GM12878 (cell line): ENCODE measurements around the gene PDGFD. TPM values are rescaled to one million over a fixed set of nuclear protein-coding genes. Genes with fewer than 3 reads are reported as not detected.

Experiments
- BMI1 ChIP-seq: fragments of 450-650 bp; IDR thresholded peaks from 2 replicates; pipeline ENCODE4 v1.6.1; 2016; ENCODE audit warnings: mild to moderate bottlenecking, moderate library complexity, borderline replicate concordance
- CEBPB ChIP-seq, 2 experiments: fragments of 150-350 bp in 1 of 2; IDR thresholded peaks; 2 replicates each; pipeline ENCODE4 v1.6.1; 2012 to 2014; ENCODE audit warnings: low read depth in 2 of 2, low read length in 2 of 2, borderline replicate concordance in 1 of 2, inconsistent platforms in 1 of 2
- CREM ChIP-seq: IDR thresholded peaks from 2 replicates; pipeline ENCODE4 v1.6.1; 2014; ENCODE audit warnings: antibody characterized with exemption, low read depth
- EP300 ChIP-seq, 2 experiments: fragments of 150-350 bp in 1 of 2; IDR thresholded peaks; 2 replicates each; pipeline ENCODE4 v1.6.1; 2011 to 2012; ENCODE audit warnings: low read depth in 2 of 2, low read length in 2 of 2, borderline replicate concordance in 1 of 2, improper control_type of control experiment in 1 of 2, inconsistent platforms in 1 of 2; ENCODE audit not compliant: control insufficient read depth in 1 of 2
- SUPT20H ChIP-seq: IDR thresholded peaks from 2 replicates; pipeline ENCODE4 v1.6.1; 2011; ENCODE audit warnings: low read depth, mild to moderate bottlenecking, low read length, moderate library complexity, borderline replicate concordance; ENCODE audit not compliant: control insufficient read depth
- ZNF24 ChIP-seq: fragments of 450-650 bp; IDR thresholded peaks from 2 replicates; pipeline ENCODE4 v1.6.1; 2017; ENCODE audit warnings: antibody characterized with exemption, mild to moderate bottlenecking
- polyA plus RNA-seq, 11 experiments: library from polyadenylated mRNA; depleted of rRNA in 4 of 11; unstranded in 6 of 11; stranded (reverse) in 5 of 11; fragments of >200 nt; fragmentation: Nextera tagmentation in 4 of 11; fragmentation: Illumina TruSeq in 1 of 11; extraction: Ambion mirVana in 4 of 11; extraction: Trizol in 1 of 11; gene quantifications; 1 replicate in 1 of 11; 2 replicates in 10 of 11; pipeline versions ENCODE4 v1.2.1 to v1.2.3, GENCODE V29; 2011 to 2016; ENCODE audit warnings: inconsistent platforms in 2 of 11, missing spikeins in 2 of 11, low read depth in 1 of 11
- total RNA-seq, 4 experiments: library from RNA; depleted of rRNA in 3 of 4; stranded (reverse); fragments of >200 nt in 3 of 4; fragmentation: Illumina TruSeq in 1 of 4; extraction: Trizol in 1 of 4; gene quantifications; 2 replicates each; pipeline versions ENCODE4 v1.2.1 to v1.2.3, GENCODE V29; 2013 to 2021
- TF ChIP-seq, protein P1 (sequence below): IDR thresholded peaks from 2 replicates; pipeline ENCODE4 v1.6.1; 2011; ENCODE audit warnings: borderline replicate concordance, low read depth, mild to moderate bottlenecking, moderate library complexity, mixed read lengths, low read length; ENCODE audit not compliant: insufficient read depth; ENCODE audit errors: extremely low read length
- TF ChIP-seq, protein P2 (sequence below): IDR thresholded peaks from 2 replicates; pipeline ENCODE4 v1.6.1; 2012; ENCODE audit warnings: improper control_type of control experiment, low read depth, low read length; ENCODE audit not compliant: insufficient replicate concordance

Gene PDGFD
- total and polyA plus RNA-seq, 10 of the 15 experiments (the other 5 are each of a cell fraction or from before 2014, with no cell fraction given) = 0.05 to 0.13 TPM; not detected in 8

DNA sequence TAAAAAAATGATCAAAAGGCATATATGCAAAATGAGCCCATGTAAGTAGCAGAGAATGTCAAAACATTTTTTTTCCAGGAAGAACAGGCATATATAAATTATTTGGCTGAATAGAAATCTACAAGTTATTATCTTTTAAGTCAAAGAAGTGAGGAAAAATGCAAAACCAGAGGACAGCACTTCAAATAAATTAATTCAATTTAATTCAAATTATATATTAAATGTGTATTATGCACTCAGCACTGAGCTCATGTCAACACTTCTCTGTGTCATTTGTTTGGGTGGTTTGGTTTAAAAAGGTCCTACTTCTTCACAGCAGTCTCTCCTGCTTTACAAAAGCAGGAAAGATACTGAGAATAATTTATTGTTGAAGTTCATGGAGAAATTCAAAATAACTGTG, 41.9 kb upstream of the PDGFD start (continued):
- TF ChIP-seq ZNF24 (no peak), EP300 (IDR thresholded peaks at IDR 0.05; ENCODE audit: borderline replicate concordance in 1 of 2, control insufficient read depth in 1 of 2, low read depth in 2 of 2, low read length in 2 of 2) (no peak), CREM (no peak), CEBPB (IDR thresholded peaks at IDR 0.05; ENCODE audit: borderline replicate concordance in 1 of 2, low read depth in 2 of 2, low read length in 2 of 2) (no peak), BMI1 (no peak), SUPT20H (no peak)
- TF ChIP-seq, protein P1, sequence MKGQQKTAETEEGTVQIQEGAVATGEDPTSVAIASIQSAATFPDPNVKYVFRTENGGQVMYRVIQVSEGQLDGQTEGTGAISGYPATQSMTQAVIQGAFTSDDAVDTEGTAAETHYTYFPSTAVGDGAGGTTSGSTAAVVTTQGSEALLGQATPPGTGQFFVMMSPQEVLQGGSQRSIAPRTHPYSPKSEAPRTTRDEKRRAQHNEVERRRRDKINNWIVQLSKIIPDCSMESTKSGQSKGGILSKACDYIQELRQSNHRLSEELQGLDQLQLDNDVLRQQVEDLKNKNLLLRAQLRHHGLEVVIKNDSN = no peak
- TF ChIP-seq, protein P2, sequence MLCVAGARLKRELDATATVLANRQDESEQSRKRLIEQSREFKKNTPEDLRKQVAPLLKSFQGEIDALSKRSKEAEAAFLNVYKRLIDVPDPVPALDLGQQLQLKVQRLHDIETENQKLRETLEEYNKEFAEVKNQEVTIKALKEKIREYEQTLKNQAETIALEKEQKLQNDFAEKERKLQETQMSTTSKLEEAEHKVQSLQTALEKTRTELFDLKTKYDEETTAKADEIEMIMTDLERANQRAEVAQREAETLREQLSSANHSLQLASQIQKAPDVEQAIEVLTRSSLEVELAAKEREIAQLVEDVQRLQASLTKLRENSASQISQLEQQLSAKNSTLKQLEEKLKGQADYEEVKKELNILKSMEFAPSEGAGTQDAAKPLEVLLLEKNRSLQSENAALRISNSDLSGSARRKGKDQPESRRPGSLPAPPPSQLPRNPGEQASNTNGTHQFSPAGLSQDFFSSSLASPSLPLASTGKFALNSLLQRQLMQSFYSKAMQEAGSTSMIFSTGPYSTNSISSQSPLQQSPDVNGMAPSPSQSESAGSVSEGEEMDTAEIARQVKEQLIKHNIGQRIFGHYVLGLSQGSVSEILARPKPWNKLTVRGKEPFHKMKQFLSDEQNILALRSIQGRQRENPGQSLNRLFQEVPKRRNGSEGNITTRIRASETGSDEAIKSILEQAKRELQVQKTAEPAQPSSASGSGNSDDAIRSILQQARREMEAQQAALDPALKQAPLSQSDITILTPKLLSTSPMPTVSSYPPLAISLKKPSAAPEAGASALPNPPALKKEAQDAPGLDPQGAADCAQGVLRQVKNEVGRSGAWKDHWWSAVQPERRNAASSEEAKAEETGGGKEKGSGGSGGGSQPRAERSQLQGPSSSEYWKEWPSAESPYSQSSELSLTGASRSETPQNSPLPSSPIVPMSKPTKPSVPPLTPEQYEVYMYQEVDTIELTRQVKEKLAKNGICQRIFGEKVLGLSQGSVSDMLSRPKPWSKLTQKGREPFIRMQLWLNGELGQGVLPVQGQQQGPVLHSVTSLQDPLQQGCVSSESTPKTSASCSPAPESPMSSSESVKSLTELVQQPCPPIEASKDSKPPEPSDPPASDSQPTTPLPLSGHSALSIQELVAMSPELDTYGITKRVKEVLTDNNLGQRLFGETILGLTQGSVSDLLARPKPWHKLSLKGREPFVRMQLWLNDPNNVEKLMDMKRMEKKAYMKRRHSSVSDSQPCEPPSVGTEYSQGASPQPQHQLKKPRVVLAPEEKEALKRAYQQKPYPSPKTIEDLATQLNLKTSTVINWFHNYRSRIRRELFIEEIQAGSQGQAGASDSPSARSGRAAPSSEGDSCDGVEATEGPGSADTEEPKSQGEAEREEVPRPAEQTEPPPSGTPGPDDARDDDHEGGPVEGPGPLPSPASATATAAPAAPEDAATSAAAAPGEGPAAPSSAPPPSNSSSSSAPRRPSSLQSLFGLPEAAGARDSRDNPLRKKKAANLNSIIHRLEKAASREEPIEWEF = no peak
